A204.1 (cell line): ENCODE data around the gene DNAJB13.

Source experiments
- FAIRE-seq: peaks from 2 replicates; lab custom pipeline; 2012; peaks lifted over from hg19 to GRCh38; lab: Jason Lieb, UNC

DNAJB13 gene

DNA sequence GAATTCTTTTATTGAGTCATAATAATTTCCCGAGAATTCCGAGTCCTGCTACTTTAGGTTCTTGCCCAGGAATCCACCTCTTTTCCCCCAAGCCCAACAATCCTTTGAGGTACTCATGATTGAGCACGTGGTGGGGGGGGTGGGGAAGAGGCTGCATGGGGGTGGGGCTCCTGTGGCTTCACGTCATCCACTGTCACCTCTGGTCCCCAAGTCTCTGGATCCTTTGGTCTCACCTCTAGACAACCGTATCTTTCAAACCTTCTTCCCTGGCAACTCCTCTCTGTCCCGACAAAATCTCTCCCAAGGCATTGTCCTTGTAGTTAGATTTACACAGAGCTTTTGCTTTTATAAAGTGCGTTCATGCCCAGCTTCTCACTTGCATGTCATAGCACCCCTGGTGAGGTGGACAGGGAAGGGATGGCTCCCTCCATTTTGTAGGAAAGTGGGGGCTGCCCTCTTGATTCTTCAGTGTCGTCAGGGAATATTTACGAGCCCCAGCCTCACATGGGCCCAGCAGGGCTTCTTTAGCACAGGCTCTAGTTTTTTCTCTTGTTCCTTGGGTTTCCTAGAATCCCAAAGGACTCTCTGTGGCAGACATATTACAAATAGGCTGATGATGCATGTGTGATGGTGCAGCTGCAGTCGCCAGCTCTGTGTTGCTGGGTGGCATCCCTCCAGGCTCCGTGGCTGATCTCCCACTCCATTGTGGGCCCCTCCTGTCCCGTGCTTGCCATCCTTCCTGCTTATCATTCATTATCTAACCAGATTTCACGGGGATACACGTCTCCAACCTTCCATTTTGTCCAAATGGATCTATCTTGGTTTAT is 49.7 kb downstream of the DNAJB13 start:
- no peak for FAIRE-seq

DNA sequence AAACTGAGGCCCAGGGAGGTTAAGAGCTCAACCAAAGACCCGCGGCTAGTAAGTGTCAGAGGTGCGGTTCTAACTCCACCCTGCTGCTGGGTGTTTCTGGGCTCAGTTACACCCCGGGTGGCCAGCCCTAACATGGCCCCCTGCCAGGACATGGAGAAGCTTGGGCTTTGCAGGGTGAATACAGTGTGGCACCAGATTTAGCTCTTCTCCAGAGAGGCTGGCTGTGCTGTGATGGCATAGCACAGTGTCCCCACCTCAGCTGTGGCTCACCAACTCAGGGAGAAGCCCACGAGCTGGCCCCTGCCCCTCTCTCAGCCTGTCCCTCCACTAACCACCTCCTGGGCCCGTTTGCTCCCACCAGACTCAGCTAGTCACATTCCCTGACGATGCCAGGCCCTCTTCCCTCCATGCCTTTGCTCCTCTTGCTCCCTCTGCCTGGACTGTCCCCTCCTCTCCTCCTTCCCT is 51.0 kb downstream of the DNAJB13 start:
- no peak for FAIRE-seq

GRCh38 chr11:74002832-74003231 is 52.0 kb downstream of the DNAJB13 start:
- no peak for FAIRE-seq

GRCh38 chr11:74004046-74004695 is 53.3 kb downstream of the DNAJB13 start:
- no peak for FAIRE-seq

DNA sequence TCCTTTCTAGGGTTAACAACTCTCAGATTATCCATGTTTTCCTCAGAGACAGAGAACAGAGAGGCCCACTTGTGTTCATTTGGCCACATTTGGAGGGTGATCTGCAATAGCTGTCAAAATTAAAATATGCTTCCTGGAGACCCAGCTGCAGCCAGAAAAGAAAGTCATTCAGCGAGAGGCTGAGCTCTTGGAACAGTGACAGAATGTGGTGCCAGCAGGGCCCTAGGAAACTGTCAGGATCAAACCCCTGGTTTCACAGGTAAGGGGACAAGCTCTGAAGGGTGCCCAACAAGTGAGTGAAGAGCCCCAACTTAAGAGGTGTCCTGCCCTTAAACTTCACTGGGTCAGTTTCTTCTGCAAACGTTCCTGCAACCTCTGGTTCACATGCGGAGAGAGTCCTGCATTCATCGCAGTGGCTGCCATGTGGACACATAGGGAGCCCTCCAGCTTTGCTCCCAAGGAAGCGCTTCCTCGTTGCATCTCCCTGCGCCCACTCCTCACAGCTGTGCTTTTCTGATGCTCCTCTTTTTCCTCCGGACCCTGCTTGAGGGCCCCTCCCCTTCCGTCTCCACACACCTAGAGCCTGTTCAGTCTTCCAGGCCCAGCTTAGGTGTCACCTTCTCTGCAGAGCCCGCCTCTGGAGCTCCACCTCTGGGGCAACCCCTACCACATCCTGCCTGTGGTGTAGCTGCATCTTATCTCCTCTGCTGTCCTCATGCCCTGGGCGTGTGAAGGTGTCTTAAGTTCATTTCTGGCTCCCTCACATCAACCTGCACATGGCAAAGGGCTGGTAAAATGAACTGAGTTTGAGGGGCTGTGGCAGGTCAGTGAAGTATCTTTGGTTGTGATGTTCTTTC is 54.2 kb downstream of the DNAJB13 start:
- no peak for FAIRE-seq

GRCh38 chr11:74005721-74006517 is 55.1 kb downstream of the DNAJB13 start:
- FAIRE-seq: no peak

DNA sequence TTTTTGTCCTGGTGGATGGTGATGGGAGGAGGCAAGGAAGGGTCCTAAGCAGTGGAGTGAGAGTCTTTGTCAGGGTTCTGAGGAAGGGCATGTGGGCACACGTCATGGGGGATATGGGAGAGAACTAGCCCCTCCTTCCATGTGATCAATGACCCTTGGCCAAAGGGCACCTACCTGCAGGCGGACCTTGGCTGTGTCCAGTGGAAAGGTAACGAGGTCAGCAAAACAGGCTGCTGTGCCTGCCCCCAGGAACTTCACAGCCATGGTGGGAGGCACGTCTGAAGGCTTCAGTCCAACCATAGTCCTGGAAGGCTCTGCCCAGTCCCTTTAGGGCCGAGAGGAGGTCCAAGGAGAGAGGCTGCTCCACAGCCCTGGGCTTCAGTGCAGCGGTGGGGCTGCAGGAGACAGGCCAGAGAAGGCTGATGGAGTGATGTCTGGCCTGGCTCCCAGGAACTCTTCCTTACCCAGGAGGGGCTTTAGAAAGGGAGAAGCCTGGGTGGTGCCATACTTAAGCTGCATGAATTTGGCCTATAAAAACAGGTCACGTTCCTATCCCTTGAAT is 56.0 kb downstream of the DNAJB13 start:
- FAIRE-seq: no peak

GRCh38 chr11:74007691-74008372 is 57.0 kb downstream of the DNAJB13 start:
- no peak for FAIRE-seq

- no peak for FAIRE-seq
Measured at GRCh38 chr11:74008373-74009229, 57.8 kb downstream of the DNAJB13 start, which contains the start of gene UCP3. UCP3 (minus strand) TSS chr11:74009085; CDS start chr11:74007042, 2,043 bp downstream.

- FAIRE-seq: no peak
Measured at GRCh38 chr11:74009230-74009547, 58.4 kb downstream of the DNAJB13 start.

- FAIRE-seq: no peak
Measured at GRCh38 chr11:74009675-74010305, 59.0 kb downstream of the DNAJB13 start.

DNA sequence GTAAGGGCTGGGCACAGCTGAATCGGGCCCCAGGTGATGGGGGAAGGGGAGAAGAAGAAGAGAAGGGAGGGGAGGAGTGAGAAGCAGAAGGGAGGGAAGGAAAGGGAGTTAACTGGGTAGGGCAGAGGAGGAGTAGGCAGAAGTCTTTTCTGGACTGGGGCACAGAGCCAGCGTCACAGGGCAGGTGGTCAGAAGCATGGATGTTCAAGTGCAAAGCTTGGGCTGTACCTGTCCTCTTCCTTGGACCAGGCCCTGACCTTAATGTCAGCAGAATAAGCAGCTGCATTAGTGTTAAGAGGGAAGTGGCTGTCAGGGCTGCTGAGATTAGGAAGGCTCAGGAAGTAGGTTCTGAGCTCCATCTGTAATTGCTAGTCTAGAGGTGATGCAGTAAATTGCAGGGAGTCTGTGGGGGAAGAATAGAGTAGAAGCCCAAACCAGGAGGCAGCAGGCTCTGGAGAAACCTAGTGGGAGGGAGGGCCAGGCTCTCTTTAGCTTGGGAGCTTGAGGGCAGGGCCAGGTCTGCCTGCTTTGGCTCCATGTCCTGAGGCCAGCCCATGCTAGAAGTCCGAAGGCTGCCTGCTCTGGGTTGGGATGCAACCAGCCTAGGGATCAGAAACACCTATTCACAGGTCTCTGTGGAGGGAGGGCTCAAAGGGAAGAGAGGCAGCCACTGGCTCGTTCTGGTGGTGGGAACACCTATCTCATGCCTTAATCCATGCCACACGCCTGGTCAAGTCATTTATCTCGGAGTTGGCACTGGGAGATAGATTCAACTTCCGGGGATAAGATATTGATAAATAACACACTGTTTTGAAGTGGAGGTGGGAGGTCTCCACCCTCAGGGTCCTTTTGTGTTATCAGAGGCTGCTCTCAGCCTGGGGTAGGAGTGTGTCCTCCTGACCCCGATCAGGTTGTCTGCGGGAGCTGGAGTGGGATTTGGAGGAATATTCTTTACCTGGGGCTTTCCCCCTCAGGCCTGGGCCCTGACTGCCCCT is 59.8 kb downstream of the DNAJB13 start:
- FAIRE-seq: no peak

GRCh38 chr11:74011360-74012073 is 60.7 kb downstream of the DNAJB13 start:
- no peak for FAIRE-seq

DNA sequence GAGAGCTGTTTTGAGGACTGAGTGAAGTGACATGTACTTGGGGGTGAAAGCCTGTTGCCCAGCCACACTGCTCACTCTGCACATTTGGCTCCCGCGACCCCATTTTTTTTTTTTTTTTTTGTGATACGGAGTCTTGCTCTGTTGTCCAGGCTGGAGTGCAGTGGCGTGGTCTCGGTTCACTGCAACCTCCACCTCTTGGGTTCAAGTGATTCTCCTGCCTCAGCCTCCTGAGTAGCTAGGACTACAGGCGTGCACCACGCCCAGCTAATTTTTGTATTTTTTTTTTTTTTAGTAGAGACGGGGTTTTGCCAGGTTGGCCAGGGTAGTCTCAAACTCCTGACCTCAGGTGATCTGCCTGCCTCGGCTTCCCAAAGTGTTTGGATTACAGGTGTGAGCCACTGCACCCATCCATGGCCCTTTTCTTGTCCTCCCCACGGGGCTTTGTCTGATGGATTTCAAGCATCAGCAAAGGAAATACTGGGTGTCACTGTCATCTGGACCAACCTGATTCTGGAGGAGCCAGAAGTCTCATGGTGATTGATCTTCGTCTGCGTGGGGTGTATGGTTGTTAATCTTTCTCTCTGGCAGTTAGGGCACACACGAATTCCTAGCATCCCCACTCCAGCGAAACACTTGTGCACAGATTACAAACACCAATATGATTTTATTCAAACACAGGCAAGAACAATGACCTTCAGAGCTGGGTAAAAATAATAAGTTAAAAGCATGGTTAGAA is 61.4 kb downstream of the DNAJB13 start:
- no peak for FAIRE-seq

- FAIRE-seq: no peak
Measured at GRCh38 chr11:74013141-74013540, 62.3 kb downstream of the DNAJB13 start.

DNA sequence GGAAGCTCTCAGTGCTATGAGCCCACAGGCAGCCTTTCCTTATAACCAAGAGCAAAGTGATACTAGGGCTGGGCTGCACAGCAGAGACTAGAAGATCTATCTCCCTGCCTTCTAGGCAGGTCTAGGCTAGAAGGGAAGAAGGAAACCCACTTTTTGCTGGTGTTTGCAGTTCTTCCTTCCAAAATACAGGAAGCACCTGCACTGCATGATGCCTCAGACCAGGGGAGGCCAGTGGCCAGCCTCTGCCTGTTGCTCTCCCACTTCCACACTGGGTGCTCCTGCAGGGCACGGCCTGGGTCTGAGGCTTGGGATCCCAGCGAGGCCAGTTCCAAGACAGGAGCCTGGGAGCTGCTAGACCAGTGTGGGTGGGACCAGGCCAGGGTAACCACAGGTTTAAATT is 64.1 kb downstream of the DNAJB13 start:
- FAIRE-seq: no peak
